Measurements from ENCODE around the gene HAUS8.
A peak's percentile ranks its signal among the peaks of the same experiment; 100 is the strongest.
"Not testable (repeated sequence)": the region's sequence is repeated elsewhere in the genome, so short reads cannot be mapped to it uniquely, and the experiment has no call there.

Gene HAUS8, protein sequence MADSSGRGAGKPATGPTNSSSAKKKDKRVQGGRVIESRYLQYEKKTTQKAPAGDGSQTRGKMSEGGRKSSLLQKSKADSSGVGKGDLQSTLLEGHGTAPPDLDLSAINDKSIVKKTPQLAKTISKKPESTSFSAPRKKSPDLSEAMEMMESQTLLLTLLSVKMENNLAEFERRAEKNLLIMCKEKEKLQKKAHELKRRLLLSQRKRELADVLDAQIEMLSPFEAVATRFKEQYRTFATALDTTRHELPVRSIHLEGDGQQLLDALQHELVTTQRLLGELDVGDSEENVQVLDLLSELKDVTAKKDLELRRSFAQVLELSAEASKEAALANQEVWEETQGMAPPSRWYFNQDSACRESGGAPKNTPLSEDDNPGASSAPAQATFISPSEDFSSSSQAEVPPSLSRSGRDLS

DNA sequence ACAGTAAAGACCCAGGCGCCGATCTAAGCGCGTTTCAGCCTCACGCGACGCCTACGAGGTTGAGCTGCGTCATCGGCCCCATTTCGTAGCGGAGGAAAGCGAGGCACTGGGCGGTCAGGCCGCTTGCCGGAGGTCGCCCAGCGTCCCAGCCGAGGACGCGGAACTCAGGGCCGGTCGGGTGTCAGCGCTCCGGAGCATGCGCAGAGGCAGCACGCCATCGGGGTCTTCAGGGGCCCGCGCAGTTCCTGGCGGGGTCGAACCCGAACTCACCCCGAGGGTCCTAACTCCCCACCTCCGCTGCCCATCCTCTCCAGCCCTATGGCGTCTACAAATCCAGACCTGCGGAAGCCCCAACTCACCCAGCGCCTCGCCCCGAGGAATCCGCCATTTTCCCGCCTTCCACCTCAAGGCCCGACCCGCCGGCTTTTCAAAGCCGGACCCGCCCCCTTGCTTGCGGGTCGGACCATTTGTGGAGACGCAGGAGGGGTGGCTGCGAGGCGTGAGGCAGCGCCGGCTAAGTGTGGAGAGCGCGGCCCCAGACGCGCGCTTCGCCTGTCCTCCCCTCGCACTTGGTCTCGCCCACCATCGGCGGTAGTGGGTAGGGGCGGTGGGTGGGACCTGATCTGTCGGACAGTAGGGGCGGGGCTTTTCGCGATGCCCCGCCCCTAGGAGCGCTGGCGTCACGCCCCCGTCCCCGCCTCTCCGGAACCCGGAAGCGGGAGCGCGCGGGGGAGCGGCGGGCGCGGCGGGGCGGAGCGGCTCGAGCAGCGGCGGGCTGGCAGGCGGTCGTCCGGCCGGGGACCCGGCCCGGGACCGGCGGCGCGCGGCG, at the start of gene HAUS8, which contains the start of gene MYO9B:
TSS of gene HAUS8 (minus strand) at position 418 of the 829 bp plus-strand sequence. CDS start at position 388, 30 bp downstream.
TSS of gene MYO9B (plus strand) at position 743 of the 829 bp plus-strand sequence. CDS start 25,941 bp downstream, outside the sequence.
- DNase-seq: peak; percentile 99

DNA sequence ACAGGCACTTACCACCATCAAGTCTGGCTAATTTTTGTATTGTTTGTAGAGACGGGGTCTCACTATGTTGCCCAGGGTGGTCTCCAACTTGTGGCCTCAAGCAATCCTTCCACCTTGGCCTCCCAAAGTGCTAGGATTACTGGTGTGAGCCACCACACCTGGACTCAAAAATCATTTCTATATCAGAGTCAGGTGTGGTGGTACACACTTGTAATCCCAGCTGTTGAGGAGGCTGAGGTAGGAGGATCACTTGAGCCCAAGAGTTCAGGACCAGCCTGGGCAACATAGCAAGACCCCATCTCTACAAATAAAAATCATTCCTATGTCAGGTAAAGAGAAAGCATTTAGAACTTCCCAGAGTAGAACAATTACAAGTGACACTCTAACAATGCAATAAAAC, 48.8 kb upstream of the HAUS8 start:
- no peak for DNase-seq

DNA sequence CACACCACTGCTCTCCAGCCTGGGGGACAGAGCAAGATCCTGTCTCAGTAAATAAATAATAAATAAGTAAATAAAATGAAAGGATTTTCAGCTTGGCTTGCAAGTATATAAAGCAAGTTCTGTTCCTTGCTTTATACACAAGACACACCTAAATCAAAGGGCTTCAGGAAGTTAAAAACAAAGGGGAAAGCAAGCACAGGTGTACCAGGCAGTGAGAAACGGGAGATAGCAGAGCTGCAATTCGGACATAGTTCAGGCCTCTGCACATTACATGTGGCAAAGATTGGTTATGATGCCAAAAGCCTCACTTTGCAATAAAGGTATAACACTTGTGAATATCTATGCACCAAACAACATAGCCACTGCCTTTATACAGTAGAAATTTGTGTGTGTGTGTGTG, 47.8 kb upstream of the HAUS8 start:
- no peak for DNase-seq

DNA sequence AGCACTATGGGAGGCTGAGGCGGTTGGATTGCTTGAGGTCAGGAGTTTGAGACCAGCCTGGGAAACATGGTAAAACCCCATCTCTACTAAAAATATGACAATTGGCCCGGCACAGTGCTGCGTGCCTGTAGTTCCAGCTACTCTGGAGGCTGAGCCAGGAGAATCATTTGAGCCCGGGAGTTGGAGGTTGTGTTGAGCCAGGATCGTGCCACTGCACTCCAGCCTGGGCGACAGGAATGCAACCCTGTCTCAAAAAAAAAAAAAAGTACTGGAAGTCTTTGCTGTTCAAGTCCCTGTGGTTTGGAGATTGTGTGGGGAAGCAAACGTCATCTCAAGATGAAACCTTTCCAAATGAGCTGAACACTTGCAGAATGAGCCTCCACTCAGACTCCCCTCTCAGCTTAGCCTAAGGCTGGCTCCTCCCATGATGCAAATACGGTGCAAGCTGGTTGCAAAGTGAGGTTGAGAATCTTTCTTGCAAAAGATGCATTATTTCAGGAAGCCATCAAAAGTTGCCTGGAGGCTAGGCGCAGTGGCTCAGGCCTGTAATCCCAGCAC, 46.6 kb upstream of the HAUS8 start:
- DNase-seq: no peak

DNA sequence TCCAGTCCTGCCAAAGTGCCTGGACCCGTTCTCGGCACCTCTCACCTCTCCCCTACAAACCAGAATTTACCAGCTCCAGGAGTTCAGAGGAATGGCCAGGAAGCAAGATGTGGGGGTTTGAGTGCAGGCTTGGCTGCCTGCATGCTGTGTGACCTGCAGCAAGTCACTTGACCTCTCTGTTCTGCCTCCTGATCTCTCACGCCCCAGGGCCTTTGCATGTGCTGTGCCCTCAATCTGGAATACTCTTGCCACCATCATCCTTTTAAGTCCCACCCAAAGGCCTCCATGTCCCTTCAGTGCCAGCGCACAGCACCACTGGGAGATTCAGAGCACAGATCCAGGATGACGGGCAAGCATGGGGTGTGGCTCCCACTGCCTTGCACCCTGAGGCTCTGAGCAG, 43.7 kb upstream of the HAUS8 start:
- no peak for DNase-seq

DNA sequence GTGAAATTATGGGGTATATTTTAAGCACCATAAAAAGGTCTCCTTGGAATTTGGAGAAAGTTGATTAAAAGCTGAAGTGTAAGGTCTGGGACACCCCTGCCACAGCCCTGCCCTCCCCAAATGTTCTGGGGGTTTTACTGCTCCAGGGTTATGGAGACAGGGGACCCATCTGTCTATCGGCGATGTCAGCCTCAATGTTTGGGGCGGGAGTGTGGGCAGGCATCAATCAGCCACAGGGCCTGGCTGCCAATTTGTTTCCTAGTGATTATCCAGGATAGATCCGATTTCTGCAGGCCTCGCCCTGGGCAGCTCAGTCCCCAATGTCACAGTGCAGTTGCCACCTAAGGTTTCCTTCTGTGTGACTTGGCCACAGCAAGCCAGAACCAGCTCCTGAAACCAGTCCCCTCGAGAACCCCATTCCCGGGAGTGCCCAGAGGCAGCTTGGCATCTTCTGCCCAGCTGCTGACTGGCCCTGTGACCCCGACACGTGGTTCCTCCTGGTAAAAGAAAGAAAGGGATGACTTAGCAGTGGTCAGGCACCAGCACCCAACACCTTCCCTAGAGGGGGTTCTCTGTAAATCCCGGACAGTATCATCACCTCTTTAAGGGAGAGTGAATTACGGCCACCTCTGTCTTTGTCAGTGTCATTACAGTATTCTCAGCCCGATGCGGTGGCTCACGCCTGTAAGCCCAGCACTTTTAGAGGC, 41.9 kb upstream of the HAUS8 start:
- no peak for DNase-seq

DNA sequence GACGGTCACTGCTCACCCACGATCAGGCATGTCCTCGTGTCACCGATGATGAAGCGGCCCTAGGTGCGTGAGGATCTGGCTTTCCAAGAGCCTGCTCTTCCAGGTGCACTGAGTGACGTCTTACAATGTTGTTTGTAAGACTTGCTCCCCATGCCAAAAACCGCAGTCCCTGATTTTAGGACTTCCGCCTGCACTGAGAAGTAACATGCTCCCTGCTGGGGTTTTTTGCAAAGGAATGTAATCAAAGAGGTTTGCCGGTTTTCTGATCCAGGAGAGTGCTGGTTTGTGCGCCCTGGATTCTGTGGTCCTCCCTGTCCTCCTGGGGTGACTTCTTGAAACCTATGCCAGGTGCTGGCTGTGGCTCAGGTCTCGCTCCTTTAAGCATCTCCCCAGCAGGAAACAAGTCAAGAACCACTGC, 39.2 kb upstream of the HAUS8 start:
- DNase-seq: no peak

DNA sequence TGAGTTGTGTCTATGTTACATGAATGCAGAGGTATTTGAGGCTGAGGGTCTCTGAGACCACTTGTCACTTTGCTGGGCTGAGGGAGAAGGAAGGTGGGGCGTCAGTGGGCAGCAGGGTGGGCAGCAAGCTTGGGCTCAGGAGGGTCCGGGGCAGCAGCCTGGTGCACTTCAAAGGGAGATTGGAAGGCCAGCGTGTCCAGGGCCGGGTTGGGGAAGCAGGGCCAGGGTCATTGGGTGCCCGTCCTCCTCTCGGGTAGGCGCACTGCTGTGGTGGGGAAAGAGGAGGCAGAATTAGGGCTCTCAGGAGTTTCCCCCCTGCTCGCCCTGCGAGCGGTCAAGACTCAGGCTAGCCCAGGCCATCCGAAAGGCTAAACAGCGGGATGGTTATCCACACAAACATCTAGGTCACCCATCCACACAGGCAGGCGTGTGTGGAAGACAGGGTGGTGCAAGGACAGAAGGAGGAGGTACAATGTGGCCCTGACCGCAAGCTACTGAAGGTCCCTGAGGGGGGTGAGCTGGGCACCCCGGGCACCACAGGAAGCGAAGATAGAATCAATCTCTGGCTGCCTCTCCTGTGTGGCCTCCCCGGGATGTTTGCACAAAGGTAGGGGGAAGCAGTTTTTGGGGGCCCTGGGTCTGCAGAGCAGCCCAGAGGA, 38.0 kb upstream of the HAUS8 start:
- no peak for DNase-seq

DNA sequence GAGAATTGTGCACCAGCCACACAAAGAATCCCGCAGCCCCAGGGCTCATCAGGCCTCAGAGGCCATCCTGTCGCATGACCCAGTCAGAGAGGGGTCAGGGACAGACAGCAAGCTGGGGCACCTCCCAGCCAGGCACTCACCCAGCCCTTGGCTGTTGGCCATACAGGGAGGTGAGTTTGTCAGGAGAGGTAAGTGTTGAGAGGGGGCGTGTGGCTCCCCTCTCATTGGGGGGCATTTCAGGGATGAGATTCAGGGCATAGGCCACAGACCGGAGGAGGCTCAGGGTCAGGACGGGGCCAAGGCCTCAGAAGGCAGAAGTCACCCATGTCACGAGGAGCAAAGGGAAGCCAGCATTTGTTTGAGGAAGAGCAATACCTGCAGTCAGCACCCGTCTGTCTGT, 37.4 kb upstream of the HAUS8 start:
- no peak for DNase-seq

DNA sequence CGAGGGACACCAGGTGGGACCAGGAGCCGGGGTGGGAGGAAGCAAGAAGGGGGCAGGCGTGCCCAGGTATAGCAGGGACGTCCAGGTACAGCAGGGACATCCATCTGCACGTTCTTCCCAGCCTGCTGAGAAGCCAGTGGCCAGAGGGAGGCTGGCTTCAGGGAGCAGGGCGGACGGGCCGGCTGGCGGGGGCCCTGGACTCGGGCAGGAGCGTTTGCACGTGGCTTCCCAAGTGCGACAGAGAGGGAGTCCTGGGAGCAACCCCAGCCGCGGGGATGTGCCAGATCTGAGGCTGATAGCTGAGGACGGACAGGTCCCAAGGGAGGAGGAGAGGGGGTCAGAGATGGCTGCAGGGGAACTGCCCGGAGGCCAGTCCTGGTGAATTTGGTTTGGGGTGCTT, 37.0 kb upstream of the HAUS8 start:
- DNase-seq: no peak

DNA sequence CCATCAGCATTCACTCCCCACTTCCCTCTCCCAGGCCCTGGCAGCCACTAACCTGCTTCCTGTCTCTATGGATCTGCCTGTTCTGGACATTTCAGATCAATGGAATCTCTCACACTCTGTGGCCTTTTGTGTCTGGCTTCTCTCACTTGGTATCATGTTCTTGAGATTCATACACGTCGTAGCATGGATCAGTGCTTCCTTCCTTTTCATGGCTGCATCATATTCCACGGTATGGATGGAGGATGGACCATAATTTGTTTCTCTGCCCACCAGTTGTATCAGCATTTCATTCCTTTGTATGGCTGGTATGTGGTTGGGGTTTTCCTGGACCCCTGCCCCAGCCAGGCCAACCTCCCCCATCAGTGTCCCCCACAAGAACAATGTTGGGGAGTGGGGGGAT, 36.5 kb upstream of the HAUS8 start:
- DNase-seq: no peak

DNA sequence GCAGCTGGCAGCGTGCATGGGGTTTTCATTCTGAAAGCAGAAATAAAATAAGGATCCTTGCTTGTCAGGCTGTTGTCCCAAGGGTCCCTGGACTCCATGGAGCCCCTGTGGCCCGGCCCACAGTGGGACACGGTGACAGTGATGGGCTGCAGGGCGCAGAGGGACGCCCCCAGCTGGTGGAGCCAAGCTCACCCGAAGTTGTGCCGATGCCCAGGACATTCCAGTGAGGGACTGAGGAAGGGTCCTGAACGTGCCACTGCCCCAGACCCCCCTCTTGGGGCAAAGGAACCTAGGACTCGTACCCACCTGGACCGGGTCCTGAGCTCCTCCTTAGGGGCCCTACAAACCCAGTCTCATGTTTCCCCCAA, 35.3 kb upstream of the HAUS8 start:
- DNase-seq: no peak

DNA sequence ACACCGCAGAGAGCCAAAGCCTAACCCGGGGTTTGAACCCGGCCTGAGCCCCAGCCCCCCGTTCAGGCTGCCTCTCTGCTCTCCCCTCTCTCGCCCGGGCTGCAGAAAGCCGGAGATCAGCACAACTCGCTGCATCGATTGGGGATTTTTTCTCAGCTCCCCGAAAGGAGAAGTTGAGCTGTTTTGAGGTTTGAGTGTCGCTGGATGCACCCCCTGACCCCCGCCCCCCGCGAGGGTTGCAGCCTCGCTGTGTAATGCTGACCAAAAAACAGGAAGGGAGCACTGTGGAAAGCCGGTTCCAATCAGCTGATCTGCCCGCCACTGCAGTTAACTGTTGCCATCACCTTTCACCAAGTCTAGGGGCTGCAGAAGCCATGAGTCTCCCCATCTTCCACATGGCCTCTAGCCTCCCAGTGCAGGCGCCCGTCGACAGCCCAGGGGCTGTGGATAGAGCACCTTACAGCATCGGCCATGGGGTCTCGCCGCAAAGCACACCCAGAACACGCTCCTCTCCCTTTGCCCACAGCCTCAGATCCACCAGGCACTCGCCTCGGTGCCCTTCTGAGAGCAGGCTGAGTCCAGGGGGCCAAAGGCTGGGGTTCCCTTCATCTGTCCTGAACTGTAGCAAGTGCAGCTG, 34.8 kb upstream of the HAUS8 start:
- no peak for DNase-seq

DNA sequence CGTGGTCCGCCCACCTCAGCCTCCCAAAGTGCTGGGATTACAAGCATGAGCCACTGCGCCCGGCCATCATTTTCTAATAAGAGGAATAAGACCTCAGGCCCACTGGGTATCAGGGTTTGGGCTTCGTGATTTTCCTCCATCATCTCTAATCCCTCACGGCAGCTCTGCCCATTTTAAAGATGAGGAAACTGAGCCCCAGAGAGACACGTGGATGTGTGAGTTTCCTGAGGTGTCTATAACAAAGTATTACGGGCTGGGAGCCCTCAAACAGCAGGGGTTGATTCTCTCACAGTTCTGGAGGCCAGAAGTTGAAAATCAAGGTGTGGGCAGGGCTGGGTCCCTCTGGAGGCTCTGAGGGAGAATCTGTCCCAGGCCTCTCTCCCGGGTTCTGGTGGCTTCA, 34.0 kb upstream of the HAUS8 start:
- no peak for DNase-seq

DNA sequence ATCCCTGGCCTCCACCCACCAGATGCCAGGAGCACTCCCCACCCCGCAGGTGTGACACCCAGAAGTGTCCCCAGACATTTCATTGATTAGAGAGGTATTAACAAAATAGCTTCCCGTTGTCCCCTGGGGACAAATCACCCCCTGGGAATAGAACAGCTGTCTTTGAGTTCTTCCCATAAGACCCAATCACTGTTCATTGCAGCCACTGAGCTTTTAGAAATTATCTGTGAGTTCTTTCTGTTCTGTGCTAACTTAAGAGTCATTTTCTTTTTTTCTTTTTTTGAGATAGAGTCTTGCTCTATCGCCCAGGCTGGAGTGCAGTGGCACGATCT, 33.2 kb upstream of the HAUS8 start:
- no peak for DNase-seq

DNA sequence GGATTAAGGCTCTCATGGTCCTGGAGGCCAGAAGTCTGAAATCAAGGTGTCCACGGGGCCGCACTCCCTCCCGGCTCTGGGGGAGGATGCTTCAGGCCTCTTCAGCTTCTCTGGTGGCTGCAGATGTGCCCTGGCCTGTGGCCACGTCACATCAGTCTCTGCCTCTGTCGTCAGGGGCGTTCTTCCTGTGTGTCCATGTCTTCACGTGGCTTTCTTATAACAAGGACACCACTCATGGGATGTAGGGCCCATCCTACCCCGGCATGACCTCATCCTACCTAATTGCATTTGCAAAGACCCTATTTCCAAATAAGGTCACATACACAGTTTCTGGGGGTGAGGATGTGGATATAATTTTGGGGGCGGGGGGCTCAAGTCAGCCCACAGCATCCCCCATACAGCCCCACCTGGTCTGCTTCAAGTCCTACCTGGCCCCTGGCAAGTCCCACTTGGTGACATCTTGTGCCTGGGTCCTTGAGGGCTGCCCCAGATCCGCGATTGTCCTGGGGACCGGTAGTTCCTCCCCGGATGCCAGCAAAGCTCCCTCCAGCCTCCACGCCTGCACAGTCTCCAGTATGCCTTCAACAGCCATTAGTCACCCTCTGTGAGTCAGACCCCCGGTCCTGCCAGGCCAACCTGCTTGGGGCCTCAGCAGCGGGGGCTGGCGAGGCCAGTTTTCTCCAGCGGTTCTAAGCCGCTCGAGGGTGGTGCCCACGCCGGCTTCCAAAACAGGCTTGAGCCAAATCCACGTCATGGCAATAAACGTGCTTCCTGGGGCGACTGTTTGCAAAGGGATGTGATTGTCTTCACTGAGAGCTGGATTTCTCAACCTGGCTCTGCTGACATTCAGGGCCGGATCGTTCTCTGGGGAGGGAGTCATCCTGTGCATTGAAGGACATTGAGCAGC, 32.5 kb upstream of the HAUS8 start:
- DNase-seq: no peak

DNA sequence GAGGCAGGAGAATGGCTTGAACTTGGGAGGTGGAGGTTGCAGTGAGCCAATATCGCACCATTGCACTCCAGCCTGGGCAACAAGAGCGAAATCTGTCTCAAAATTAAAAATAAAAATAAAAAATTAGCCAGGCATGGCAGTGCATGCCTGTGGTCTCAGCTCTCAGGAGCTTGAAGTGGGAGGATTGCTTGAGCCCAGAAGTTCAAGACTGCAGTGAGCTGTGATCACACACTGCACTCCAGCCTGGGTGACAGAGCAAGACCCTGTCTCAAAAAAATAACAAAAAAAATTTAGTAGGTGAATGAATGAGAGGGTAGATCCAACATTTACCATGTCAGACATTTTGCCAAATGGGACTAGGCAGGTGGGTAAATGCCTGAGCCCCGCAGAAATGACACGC, 31.7 kb upstream of the HAUS8 start:
- DNase-seq: not testable (repeated sequence)

DNA sequence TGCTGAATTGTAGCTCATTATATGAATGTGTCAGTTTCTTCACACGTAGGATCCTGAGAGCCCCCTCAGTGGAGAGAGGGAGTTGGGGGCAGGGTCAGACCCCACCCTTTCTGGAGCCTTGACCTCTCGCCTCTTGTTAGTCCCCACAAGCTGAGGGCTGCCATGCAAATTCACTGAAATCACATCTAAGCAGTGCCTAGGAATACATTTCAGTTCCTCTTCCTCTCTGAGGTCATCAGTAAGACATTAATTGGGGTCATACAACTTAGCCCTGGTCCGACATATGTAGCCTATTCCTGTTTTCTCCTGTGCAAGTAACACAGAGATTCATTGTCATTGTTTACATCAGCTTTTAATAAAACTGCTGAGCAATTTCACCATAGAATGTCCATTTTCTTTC, 30.3 kb upstream of the HAUS8 start:
- DNase-seq: no peak

DNA sequence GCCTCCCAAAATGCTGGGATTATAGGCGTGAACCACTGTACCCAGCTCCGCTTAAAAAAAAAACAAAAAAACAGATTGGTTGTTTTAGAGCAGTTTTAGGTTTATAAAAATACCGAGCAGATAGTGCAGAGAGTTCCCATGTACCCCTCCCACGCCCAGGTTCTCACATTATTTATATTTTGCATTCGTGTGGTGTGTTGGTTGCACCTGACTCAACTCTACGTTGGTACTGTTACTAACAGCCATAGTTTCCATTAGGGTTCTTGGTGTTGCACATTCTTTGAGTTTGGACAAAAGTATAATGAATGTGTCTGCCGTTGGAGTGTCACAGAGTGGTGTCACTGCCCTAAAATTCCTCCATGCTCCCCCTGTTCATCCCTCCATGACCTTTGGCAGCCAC, 29.4 kb upstream of the HAUS8 start:
- no peak for DNase-seq

DNA sequence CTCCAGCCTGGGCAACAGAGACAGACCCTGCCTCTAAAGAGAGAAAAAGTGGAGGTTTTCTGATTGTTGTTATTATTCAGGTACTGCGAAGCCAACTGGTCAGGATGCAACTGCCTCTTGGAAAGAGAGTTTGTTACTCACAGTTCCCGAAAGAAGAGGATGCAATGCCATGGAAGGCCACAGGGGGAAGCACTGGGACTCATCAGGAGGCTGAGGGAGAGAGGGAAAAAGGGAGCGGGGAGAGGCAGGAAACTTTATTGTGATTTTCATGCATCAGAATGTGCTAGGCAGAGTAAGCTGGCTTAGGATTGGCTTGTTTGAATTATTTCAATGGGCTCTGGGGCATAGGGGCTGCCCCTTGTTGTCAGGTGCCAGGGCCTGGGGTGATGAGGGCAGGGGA, 27.9 kb upstream of the HAUS8 start:
- DNase-seq: no peak
